ENCODE results near the gene IL22. TPM values are rescaled to one million over a fixed set of nuclear protein-coding genes. Genes with fewer than 3 reads are reported as not detected.
A peak's percentile ranks its signal among the peaks of the same experiment; 100 is the strongest.

The IL22 gene
- total RNA-seq, 1 experiment from 2014 or later: not detected

DNA sequence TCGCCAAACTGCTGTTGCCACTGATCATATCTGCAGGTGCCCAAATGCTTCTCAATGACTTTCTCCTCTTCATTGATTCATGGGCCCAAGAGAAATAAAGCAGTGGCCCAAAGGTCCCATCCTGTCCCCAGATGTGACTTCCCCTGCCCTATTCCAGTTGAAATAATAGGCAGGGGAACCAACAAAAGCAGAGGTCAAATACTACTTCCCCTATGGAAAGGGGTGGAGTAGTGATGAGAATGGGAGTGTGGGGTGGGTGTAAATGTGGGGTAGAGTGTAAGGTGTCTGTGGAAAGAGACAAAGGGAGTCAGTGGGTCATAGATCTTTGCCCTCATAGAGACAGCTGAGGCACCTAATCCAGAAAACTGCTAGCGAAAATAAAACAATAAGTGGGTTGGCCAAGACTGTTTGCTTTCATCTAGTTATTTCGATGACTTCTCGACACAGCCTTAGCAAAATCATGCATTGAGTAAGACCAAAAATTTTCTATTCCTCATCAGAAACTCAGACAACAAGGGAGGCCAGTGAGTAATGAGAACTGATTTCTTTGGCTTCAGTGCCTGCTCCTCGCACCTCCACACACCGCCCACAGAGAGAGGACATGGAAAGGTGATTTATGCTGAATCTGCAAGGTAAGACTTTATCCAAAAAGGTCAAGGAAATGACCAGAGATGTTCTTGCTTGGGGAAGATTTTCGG lies 10.9 kb upstream of the IL22 start:
- no peak for DNase-seq (ENCODE audit: low read depth)

DNA sequence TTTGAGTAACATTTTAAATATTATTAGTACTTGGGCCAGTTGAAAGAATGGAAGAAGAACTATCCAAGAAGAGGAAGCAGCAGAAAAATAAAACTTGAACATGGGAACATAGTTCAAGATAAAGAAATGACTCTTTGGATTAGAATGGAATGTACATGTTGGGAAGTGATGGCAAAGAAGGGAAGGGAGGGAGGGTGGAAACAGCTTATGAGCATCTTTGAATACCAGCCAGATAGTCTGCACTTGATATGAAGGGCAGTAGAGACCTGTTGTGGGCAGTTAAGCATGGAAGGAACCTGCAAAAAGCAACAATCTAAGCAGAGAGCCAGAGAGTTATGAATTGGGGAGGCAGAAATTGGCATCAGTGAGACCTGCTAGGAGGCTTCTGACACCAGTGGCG lies 10.0 kb upstream of the IL22 start:
- no peak for DNase-seq (ENCODE audit: low read depth)

DNA sequence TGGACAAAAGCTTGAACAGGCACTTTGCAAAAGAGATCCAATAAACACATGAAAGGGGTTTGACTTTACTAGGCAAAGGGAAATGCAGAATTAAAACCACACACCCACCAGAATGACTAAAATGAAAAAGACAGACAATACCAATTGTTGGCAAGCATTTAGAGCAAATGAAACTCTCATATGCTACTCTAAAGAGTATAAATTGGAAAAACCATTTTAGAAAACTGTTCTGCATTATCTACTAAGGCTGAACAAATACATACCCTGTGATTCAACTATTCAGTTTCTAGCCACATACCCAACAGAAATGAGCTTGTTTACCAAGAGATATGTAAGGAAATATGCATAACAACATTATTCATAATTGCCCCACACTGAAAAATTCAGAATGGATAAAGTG lies 8.5 kb upstream of the IL22 start:
- no peak for DNase-seq (ENCODE audit: low read depth)

DNA sequence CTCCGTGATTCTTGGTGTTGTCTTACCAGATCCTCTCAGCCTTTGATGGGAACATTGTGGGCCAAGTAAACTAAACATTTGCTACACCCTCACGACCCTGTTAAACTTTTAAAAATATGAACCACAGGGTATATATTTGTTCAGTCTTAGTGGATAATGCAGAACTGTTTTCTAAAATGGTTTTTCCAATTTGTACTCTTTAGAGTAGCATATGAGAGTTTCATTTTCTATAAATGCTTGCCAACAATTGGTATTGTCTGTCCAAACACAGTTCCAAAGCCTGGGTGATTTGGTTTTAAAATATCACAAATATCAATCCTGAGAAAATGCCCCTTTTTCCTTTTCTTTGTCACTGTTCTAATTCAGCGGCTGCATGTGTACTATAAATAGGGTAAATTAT lies 6.7 kb upstream of the IL22 start:
- no peak for DNase-seq (ENCODE audit: low read depth)

DNA sequence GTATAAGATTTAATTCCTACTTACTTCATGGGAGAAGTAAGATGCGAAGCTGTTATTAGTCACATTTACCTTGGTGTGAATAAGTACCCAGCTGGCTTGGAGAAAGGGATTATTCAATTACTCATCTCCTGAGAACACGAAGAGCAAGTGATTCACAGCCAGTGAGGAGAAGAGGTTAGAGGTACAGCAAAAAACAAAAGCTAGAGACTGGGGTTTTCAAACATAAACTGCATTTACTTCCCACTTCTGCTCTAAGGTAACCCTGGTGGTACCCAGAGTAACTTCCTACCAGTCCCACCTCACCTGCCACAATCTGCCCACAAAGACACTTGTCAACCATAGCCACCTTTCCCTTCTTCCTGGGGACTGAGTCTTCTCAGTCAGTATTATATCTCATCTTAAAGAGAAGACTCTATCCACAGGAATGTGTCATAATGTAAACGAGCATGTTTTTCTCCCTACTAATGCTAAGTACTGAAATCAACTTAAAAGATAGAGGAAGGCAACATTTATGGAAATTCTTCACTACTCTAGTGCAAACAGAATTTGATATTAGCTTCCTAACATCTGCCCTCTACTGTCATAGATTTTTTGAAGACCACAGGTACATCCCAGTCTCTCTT lies 6.0 kb upstream of the IL22 start:
- peak; percentile 80 for DNase-seq (ENCODE audit: low read depth)

DNA sequence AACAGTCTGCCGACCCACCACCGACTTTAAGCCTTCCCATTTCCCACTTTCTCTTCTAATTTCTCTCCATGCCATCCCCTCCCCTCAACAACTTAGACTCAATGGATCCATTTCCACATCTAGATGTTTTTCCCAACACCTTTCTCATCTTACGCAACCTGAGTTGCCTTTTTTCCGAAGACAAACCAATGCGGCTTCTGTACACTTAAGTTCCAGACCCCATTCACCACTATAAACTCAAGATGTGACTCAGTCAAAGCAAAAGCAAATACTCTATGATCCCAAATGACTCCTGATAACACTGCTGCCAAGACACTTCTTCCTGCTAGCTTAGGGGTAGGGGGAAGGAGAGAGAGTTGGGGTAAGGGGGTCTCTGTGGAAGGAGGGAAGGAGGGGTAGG lies 1.3 kb downstream of the IL22 start:
- DNase-seq (ENCODE audit: low read depth): no peak

DNA sequence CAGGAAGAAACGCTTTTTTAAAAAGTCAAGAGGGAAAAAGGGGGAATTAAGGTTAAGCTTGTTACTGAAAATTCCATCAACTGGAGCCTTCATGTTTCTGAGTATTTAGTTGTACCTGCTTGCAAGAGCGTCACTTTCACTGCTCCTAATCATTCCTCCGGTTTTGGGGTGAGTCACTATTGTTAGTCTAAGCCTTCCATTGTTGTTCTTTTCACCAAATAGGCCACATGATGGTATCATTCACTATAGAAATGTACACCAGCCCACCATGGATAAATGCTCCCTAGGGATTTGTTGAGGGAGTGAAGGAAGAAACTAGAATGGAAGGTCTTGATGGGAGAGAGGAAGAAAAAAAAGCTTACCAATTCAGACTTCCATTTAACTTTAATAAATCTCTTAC lies 3.0 kb downstream of the IL22 start:
- DNase-seq (ENCODE audit: low read depth): peak; percentile 53

DNA sequence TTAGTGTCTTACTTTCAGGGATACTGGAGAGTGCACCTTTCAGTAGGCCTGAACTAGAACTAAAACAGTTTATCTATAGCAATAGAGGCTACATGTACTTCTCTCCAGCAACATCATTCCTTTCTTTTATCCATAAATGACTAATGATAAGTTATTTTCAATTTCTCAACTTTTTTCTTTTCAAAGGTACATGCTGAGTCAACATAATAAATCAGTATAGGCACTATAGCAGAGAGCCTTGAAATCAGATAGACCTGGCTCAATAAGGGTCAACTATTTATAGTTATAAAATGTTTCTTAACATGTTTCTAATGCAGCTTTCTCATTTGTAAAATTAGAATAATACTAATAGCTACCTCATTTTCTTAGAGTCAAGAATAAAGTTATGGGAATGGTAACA lies 5.6 kb downstream of the IL22 start:
- DNase-seq (ENCODE audit: low read depth): no peak

DNA sequence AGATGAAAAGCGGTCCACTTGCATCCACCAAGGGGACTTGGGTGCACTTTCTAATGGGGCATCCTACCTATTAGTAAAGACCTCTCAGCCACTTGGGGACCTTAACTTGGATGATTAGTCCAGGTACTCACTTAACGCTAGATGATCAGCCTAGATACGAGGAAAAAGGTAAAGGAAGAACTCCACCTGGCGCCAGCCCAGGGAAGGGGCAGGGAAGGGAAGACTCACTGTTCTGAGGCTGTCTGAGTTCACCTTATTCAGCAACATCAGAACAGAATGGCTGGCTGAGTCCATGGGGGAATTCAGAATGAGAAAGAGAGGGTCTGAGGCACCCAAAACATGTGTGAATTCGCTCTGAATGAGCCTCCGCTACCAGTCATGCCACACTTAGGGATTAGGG lies 7.1 kb downstream of the IL22 start:
- no peak for DNase-seq (ENCODE audit: low read depth)

DNA sequence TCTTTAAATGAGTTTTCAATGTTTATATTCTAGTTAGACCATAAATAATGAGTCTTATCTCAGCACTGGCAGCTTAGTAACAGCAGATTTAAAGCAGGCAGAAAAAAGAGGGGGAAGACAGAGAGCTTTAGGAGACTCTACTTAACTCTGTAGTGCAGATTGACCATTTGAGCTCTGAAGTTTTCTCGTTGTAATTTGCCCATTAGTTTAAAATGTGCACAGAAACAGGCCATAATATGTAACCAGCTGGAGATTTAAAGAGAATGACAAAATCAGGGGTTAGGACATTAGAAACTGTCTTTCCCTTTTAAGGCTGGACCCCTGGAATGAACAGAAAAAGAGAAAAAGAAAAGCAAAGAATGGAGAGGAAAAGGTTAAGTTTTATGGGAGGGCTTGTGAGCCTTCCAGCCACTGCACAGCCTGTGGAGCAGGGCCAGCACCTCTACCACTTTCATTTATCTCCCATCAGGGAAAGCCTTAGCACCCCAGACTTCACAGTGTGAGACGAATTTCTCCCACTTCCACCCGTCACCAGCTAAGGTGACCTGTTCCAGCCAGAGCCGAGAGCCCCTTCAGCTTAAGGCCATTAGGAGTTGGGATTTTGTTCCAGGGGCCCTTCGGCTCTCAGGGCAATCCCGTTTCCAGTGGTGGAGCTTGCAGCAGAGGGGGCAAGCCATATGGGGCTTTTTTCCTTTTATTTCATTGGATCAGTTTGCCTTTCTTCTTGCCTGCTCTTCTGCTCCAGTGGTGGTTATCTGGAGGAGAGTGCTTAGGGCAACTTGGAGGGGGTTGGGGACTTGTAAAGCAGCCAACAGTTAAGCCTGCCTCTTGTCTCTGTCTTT lies 8.0 kb downstream of the IL22 start:
- no peak for DNase-seq (ENCODE audit: low read depth)

DNA sequence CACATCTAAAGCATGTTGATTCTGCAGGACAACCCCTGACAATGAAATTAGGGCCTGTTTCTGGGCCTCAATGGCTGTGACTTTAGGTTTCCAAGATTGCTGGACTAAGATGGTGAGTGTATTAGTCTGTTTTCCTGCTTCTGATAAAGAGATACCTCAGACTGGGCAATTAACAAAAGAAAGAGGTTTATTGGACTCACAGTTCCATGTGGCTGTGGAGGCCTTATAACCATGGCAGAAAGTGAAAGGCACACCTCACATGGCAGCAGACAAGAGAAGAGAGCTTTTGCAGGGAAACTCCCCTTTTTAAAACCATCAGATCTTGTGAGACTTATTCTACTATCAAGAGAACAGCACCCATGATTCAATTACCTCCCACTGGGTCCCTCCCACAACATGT lies 10.6 kb downstream of the IL22 start:
- no peak for DNase-seq (ENCODE audit: low read depth)

DNA sequence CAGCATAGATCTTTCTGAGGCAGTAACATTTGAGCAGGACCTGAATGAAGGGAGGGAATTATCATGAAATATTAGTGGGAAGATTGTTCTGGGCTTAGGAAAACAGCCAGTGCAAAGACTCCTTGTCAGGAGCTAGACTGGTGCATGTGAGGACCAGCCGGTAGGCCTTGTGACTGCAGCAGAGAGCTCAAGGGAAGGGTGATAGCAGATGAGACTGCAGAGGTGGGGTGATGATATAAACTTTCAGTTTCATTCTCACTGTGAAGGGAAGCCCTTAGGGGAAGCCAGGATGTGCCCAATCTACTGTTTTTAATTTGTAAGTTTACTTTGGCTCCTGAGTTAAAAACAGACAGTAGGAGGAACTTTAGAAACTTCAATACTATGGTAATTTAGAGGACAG lies 12.4 kb downstream of the IL22 start:
- peak; percentile 56 for DNase-seq (ENCODE audit: low read depth)

DNA sequence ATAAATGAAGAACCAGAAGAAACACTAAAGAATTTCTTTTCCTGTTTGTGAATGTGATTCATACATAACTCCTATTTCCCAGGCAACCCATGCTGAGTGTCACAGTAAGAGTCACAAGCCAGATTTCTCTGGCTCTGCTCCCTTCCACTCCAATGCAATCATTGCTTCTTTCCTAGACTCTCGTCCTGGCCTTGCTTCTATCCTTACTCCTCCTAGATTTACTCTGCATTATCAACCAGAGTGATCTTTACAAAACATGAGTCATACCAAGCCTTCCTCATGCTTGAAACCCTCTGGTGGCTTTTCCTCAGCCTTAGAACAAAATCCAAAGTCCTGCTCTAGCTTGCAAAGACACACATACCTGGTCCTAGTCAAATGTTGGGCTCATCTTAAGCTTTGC lies 13.3 kb downstream of the IL22 start:
- DNase-seq (ENCODE audit: low read depth): peak; percentile 60

DNA sequence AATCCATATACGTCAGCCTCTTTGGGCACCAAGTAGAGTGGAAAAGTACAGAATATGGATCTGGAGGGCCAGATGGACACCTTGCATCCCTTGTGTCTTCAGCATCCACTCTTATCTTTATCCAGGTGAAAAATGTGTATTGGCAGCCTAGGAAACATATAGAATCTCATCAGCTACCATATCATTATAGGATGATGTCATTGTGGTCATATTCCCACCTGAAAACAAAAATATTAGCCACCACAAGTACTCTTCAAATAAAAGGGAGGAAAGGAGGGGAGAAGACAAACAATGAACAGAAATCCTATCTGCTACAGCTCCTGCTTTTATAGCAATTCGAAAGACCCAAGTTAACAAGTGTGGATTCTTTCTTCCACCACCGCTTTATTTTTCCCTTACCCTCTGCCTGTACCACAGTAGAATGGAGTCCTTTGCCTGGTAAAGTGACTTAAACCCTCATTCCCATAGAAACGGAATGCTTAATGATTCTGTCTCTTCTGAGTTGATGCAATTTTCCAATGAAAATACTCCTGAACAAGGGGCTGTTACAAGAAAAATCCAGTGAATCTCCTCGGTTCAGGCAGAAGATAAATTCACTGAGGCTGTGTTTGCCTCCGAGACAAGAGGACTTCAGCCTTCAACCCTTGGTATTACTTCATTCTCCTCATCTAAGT lies 14.0 kb downstream of the IL22 start:
- no peak for DNase-seq (ENCODE audit: low read depth)

DNA sequence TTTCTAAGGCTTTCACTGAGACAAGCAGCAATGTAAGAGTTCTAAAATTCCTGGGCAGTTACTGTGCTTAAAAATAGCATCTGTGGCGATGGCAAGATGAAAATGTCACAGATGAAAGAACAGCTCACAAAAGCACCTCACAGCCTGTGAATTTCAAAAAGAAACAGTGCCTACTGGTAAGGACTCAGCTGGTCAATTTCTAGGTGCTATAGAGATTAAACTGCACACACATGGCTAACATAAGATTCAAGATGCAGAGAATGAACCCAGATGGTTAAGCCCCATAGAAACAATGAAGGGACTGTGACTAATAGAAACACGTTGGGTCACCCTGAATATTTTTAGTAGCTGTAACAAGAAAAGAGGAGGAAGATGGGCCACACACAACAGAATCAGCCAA lies 15.8 kb downstream of the IL22 start:
- DNase-seq (ENCODE audit: low read depth): no peak

DNA sequence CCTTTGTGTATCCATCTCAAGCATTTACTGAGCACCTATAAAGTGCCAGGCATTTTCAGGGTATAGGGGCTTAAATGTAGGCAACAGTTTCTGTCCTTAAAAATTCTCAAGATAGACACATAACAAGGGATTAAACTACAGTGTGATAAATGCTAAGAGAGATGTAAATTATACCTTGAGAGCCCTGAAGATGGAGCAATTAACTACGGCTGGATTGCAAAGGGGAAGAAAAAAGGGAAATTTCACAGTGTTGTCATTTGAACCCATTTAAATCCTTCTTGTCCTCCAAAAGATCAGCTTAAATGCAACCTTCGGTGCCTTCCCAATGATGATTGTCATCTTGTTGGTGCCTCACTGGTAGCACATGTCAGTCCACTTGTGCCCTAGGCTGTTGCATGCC lies 16.3 kb downstream of the IL22 start:
- no peak for DNase-seq (ENCODE audit: low read depth)

DNA sequence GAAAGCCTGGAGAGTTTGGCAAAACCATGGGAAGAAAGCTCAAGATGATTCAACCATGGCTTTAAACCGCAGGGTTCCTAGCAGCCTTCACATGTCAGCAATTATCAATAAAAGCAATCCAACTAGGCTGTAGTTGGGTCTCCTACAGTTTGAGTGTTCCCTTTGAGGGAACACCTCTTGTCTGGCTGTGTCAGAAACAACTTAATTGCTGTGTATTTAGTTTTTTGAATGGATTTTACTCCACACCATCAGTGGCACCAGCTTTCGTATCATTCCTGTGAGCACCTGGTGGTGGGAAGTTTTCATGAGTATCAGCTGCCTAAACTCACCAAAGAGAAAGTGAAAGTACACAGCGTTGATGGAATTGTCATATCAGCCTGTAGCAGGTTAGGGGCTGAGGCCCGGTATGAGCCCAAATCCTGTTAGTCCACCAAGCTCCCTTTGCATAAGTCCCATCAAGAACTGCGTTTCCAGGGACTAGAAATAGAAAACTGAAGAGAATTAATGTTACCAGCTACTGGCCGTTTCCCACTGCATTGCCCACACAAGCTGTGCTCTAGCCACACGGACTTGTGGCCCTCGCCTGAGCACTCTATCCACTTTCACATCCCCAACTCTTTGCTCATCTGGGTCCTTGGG lies 16.9 kb downstream of the IL22 start:
- DNase-seq (ENCODE audit: low read depth): peak; percentile 66

DNA sequence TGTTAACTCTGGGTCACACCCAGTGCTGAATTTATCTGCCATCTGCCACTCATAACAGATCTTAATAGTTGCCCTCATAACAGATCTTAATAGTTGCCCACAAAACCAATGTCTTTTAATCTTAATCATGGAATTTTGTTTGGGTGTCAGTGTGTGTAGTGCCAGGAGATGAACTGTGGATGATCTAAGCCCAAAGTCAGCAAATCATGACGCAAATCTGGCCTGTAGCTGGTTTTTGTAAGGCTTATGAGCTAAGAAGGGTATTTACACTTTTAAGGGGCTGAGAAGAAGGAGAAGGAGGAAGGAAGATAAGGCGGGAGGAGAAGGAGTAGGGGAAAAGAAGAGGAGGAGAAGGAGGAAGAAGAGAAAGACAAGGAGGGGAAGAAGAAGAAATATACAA lies 17.8 kb downstream of the IL22 start:
- DNase-seq (ENCODE audit: low read depth): no peak

DNA sequence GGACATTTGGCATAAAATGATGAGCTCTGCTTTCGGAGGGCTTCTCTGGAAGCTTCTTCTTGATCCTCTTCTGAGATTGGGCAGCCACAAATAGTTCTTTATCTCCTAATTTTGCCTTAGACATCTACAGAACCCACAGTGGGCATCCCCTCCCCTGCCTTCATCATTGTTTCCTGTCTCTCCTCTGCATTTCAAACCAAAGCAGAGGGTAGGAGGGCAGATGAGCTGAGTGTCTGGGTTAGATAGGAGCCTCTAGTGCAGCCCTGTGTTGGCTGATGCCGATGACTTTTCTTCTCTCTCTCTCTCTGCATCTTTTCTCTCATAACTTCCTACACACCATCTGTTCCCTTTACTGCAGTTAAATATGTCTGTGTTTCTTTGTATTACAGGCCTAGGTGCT lies 19.3 kb downstream of the IL22 start:
- no peak for DNase-seq (ENCODE audit: low read depth)

DNA sequence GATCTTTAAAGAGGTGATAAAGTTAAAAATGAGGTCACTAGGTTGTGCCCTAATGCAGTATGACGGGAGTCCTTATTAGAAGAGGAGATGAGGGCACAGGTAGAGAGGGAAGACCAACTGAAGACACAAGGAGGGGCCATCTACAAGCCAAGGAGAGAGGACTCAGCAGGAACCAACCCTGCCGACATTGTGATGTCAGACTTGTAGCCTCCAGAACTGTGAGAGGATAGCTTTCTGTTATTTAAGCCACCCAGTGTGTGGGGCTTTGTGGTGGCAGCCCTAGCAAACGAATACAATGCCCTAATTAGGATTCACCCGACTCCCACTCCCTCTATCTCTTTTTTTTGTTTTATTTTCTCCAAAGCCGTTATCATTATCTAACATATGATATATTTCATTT lies 19.9 kb downstream of the IL22 start:
- DNase-seq (ENCODE audit: low read depth): no peak

DNA sequence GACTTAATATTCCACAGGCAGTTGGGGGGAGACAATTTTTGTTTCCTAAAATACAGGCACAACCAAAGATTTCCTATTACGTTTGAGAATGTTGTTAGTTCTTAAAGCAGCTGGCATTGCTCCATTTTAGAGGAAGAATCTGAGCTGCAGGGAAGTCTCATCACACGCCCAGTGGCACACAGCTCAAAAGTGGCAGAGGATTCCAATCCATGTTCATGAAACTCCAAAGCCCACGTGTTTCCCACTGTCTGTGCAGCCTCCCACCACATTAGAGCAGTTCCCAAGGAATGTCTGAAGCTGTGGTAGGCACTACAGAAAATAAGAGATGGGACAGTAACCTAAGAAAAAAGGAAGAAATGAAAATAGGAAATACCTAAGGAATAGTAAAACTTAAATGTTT lies 21.7 kb downstream of the IL22 start:
- no peak for DNase-seq (ENCODE audit: low read depth)

DNA sequence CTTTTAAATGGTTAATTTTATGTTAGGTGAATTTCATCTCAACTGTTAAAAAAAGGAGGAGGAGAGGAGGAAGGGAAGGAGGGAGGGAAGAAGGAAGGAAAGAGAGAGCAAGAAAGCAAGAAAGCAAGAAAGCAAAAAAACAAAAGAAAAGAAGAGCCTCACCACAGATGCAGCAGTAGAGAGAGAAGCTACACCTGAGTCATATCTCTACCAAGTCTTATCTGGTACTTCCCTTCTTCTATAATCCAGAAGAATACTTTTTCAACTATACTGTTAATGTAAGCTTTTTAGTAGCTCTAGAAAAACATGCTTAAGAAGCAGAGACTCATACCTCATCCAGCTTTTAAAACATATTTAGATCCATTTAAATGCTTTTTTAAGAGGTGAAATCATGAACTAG lies 22.2 kb downstream of the IL22 start:
- DNase-seq (ENCODE audit: low read depth): no peak
